ENCODE results near the gene CHMP4A. TPM values are rescaled to one million over a fixed set of nuclear protein-coding genes. Genes with fewer than 3 reads are reported as not detected.

The CHMP4A gene
- total and polyA plus RNA-seq, 2 of the 13 experiments (the other 11 are each of a cell fraction or from before 2014, with no cell fraction given): 83.6 to 113 TPM

DNA sequence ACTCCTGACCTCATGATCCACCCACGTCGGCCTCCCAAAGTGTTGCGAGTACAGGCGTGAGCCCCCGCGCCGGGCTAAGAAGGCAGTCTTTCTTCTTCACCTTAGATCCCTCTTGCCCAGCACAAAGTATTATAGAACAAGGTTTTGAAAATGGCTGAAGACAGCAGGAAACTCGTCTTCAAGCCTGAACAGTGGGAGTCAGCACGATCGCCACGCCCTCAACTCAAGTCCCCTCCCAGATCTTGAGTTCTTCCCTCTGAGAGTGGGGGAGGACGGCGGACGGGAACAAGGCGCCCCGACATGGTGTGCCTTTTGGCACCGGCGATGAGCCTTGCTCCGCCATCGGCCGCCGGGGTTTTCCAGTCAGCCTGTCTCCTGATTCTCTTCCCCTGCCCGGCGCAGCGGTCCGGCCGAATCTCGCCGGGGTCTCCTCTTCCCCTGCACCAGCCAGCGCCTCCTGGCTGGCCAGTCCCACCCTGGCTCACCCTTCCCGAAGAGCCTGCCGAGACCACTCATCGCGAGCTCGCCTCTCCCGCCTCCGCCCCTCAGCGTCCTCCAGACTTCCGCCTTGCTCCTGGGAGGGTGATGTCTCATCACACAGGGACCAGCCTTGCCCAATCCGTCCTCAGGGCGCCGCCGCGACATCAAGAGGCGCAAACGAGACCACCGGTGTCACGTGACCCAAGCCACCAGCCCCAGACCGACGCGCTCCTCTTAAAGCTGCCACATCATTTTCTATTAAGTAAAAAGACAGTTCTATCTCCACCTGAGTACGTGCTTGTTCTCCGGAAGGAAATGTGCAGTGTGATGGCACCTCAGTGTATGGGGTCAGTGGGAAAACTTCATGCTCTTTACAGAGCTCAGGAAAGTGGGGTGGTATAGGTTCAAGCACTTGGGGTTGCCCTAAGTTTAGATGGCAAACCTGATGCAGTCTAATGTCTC, at the start of gene CHMP4A (continued):
- TF ChIP-seq, protein P1, sequence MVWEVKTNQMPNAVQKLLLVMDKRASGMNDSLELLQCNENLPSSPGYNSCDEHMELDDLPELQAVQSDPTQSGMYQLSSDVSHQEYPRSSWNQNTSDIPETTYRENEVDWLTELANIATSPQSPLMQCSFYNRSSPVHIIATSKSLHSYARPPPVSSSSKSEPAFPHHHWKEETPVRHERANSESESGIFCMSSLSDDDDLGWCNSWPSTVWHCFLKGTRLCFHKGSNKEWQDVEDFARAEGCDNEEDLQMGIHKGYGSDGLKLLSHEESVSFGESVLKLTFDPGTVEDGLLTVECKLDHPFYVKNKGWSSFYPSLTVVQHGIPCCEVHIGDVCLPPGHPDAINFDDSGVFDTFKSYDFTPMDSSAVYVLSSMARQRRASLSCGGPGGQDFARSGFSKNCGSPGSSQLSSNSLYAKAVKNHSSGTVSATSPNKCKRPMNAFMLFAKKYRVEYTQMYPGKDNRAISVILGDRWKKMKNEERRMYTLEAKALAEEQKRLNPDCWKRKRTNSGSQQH (CRISPR knock-in tag; IDR thresholded peaks at IDR 0.05; ENCODE audit: low read depth): peak; percentile 99
- TF ChIP-seq ZNF841 (CRISPR knock-in tag; IDR thresholded peaks at IDR 0.05; ENCODE audit: borderline replicate concordance) (no peak), GTF2F1 (IDR thresholded peaks at IDR 0.05; ENCODE audit: low read length) (peak; percentile 98), ISX (CRISPR knock-in tag; conservative IDR thresholded peaks at IDR 0.05) (no peak), STAT5B (CRISPR knock-in tag; IDR thresholded peaks at IDR 0.05) (peak; percentile 64; the same call in 1 of the 2 replicates), ZNF10 (CRISPR knock-in tag; IDR thresholded peaks at IDR 0.05; ENCODE audit: borderline replicate concordance, low read depth) (peak; percentile 69; the same call in 1 of the 2 replicates), ZNF720 (CRISPR knock-in tag; IDR thresholded peaks at IDR 0.05) (no peak), NR2F2 (IDR thresholded peaks at IDR 0.05; ENCODE audit: borderline replicate concordance, low read depth) (no peak), FOXC1 (CRISPR knock-in tag; IDR thresholded peaks at IDR 0.05; ENCODE audit: borderline replicate concordance) (no peak), SP2 (CRISPR knock-in tag; IDR thresholded peaks at IDR 0.05) (peak; percentile 73), NPAS2 (CRISPR knock-in tag; IDR thresholded peaks at IDR 0.05; ENCODE audit: borderline replicate concordance) (no peak), ZFP37 (CRISPR knock-in tag; IDR thresholded peaks at IDR 0.05; ENCODE audit: borderline replicate concordance) (peak; percentile 97)
- TF ChIP-seq, protein P2, sequence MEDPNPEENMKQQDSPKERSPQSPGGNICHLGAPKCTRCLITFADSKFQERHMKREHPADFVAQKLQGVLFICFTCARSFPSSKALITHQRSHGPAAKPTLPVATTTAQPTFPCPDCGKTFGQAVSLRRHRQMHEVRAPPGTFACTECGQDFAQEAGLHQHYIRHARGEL (CRISPR knock-in tag; IDR thresholded peaks at IDR 0.05): peak; percentile 25
- TF ChIP-seq, protein P3, sequence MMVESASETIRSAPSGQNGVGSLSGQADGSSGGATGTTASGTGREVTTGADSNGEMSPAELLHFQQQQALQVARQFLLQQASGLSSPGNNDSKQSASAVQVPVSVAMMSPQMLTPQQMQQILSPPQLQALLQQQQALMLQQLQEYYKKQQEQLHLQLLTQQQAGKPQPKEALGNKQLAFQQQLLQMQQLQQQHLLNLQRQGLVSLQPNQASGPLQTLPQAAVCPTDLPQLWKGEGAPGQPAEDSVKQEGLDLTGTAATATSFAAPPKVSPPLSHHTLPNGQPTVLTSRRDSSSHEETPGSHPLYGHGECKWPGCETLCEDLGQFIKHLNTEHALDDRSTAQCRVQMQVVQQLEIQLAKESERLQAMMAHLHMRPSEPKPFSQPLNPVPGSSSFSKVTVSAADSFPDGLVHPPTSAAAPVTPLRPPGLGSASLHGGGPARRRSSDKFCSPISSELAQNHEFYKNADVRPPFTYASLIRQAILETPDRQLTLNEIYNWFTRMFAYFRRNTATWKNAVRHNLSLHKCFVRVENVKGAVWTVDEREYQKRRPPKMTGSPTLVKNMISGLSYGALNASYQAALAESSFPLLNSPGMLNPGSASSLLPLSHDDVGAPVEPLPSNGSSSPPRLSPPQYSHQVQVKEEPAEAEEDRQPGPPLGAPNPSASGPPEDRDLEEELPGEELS (CRISPR knock-in tag; IDR thresholded peaks at IDR 0.05): peak; percentile 82; the same call in 1 of the 2 replicates
- TF ChIP-seq, protein P4, sequence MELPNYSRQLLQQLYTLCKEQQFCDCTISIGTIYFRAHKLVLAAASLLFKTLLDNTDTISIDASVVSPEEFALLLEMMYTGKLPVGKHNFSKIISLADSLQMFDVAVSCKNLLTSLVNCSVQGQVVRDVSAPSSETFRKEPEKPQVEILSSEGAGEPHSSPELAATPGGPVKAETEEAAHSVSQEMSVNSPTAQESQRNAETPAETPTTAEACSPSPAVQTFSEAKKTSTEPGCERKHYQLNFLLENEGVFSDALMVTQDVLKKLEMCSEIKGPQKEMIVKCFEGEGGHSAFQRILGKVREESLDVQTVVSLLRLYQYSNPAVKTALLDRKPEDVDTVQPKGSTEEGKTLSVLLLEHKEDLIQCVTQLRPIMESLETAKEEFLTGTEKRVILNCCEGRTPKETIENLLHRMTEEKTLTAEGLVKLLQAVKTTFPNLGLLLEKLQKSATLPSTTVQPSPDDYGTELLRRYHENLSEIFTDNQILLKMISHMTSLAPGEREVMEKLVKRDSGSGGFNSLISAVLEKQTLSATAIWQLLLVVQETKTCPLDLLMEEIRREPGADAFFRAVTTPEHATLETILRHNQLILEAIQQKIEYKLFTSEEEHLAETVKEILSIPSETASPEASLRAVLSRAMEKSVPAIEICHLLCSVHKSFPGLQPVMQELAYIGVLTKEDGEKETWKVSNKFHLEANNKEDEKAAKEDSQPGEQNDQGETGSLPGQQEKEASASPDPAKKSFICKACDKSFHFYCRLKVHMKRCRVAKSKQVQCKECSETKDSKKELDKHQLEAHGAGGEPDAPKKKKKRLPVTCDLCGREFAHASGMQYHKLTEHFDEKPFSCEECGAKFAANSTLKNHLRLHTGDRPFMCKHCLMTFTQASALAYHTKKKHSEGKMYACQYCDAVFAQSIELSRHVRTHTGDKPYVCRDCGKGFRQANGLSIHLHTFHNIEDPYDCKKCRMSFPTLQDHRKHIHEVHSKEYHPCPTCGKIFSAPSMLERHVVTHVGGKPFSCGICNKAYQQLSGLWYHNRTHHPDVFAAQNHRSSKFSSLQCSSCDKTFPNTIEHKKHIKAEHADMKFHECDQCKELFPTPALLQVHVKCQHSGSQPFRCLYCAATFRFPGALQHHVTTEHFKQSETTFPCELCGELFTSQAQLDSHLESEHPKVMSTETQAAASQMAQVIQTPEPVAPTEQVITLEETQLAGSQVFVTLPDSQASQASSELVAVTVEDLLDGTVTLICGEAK (IDR thresholded peaks at IDR 0.05): no peak
- TF ChIP-seq, protein P4 (CRISPR knock-in tag; IDR thresholded peaks at IDR 0.05): peak; percentile 82

Measured in HepG2 (cell line).